ENCODE measurements around the gene SYT13.
A peak's percentile ranks its signal among the peaks of the same experiment; 100 is the strongest.

The SYT13 gene

GRCh38 chr11:45313171-45313865, 27.2 kb upstream of the SYT13 start:
- no peak for DNase-seq (ENCODE audit: low spot score)

- no peak for DNase-seq (ENCODE audit: low spot score)
Observed at GRCh38 chr11:45305874-45306623, 19.9 kb upstream of the SYT13 start.

GRCh38 chr11:45304992-45305335, 18.8 kb upstream of the SYT13 start:
- no peak for DNase-seq (ENCODE audit: low spot score)

GRCh38 chr11:45304111-45304991, 18.2 kb upstream of the SYT13 start:
- no peak for DNase-seq (ENCODE audit: low spot score)

- DNase-seq (ENCODE audit: low spot score), result no peak
Observed at GRCh38 chr11:45303316-45303715, 17.2 kb upstream of the SYT13 start.

- no peak for DNase-seq (ENCODE audit: low spot score)
Observed at GRCh38 chr11:45301537-45302246, 15.6 kb upstream of the SYT13 start.

GRCh38 chr11:45300715-45301114, 14.6 kb upstream of the SYT13 start:
- DNase-seq (ENCODE audit: low spot score), result no peak

GRCh38 chr11:45298718-45299117, 12.6 kb upstream of the SYT13 start:
- DNase-seq (ENCODE audit: low spot score), result no peak

- DNase-seq (ENCODE audit: low spot score), result no peak
Observed at GRCh38 chr11:45296075-45296474, 9.9 kb upstream of the SYT13 start.

GRCh38 chr11:45294499-45294898, 8.4 kb upstream of the SYT13 start:
- DNase-seq (ENCODE audit: low spot score), result no peak

- DNase-seq (ENCODE audit: low spot score), result peak; percentile 61
Observed at GRCh38 chr11:45293566-45294192, 7.5 kb upstream of the SYT13 start.

GRCh38 chr11:45290586-45290985, 4.4 kb upstream of the SYT13 start:
- DNase-seq (ENCODE audit: low spot score), result no peak

- no peak for DNase-seq (ENCODE audit: low spot score)
Observed at GRCh38 chr11:45289369-45289768, 3.2 kb upstream of the SYT13 start.

- DNase-seq (ENCODE audit: low spot score), result no peak
Observed at GRCh38 chr11:45288339-45288738, 2.2 kb upstream of the SYT13 start.

- no peak for DNase-seq (ENCODE audit: low spot score)
Observed at GRCh38 chr11:45287316-45287903, 1.3 kb upstream of the SYT13 start.

- DNase-seq (ENCODE audit: low spot score), result no peak
Observed at GRCh38 chr11:45285250-45285828, 802 bp downstream of the SYT13 start.

- DNase-seq (ENCODE audit: low spot score), result no peak
Observed at GRCh38 chr11:45282081-45282480, 4.1 kb downstream of the SYT13 start.

- no peak for DNase-seq (ENCODE audit: low spot score)
Observed at GRCh38 chr11:45280449-45280848, 5.7 kb downstream of the SYT13 start.

GRCh38 chr11:45279645-45280044, 6.5 kb downstream of the SYT13 start:
- no peak for DNase-seq (ENCODE audit: low spot score)

- DNase-seq (ENCODE audit: low spot score), result no peak
Observed at GRCh38 chr11:45278714-45279113, 7.4 kb downstream of the SYT13 start.

GRCh38 chr11:45275828-45276227, 10.3 kb downstream of the SYT13 start:
- no peak for DNase-seq (ENCODE audit: low spot score)

All from CD4-positive, alpha-beta T cell treated with Interleukin-2 at 100 ng/mL for 4 hours (primary cell).